ENCODE results near the gene ZP2. TPM values are rescaled to one million over a fixed set of nuclear protein-coding genes. Genes with fewer than 3 reads are reported as not detected.
"Not testable (repeated sequence)": the region's sequence is repeated elsewhere in the genome, so short reads cannot be mapped to it uniquely, and the experiment has no call there.

Gene ZP2
- total RNA-seq, 2 experiments from 2014 or later, result not detected

GRCh38 chr16:21179983-21180365 is 31.4 kb downstream of the ZP2 start:
- H3K27ac Mint-ChIP-seq, result no peak overlapping the region
- no peak overlapping the region for H3K4me3 Mint-ChIP-seq

DNA sequence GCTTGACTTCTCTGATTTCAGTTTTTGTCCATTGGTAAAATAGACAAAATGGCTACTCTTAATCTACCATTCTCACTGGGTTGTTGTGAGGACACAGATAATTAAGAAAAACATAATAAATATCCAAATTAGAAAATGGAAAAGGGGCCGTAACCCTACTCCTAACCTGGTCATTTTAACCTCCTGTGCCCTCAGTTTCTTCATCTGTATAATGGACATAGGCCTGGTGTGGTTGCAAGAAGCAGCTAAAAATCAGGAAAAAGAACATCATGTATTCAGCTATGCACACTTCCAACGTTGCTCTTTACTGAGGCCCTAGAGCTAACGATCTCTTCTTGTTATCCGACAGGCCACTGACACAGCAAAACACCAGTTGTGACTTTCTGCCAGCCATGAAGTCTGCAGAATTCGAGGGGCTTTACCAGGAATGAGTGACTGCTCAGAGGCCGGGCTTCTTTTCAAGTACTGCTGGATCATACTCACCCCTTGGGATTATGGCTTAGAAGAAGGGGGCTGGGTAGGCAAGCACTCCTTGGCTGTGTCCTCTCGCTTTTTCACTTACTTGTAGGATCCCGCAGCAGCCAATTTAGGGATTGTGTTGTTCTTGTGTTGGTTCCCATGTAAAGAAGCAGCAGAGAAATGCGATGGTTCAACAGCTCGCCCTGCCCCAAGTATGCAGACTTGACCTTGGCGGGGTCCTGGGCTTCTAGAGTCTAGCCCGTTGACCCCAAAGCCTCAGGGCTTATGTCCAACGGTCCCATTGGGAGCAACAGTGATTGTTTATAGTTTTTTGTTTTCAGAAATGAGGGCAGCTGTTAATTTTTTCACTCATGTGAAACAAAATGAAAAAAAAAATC is 32.0 kb downstream of the ZP2 start:
- Mint-ChIP-seq H3K36me3 (peaks cover 35% of the 10 kb centered on the region), H3K4me3 (no peak overlapping the region), H3K27me3 (no peaks in the 10 kb centered on the region), H3K27ac (no peak overlapping the region), H3K4me1 (no peaks in the 10 kb centered on the region), H3K9me3 (peaks cover under 1% of the 10 kb centered on the region)
- ATAC-seq (ENCODE audit: low read depth) (no peak), DNase-seq (no peak)
- POLR2A ChIA-PET, result no interaction called here

More at GRCh38 chr16:21179983-21180365, 31.4 kb downstream of the ZP2 start:
- H3K36me3 Mint-ChIP-seq, result peaks cover 39% of the 10 kb centered on the region
- H3K9me3 Mint-ChIP-seq, result peaks cover 3% of the 10 kb centered on the region
- ATAC-seq (ENCODE audit: low read depth), result no peak
- H3K4me1 Mint-ChIP-seq, result no peaks in the 10 kb centered on the region
- no peak for DNase-seq
- no peaks in the 10 kb centered on the region for H3K27me3 Mint-ChIP-seq
- POLR2A ChIA-PET, result no interaction called here

- Mint-ChIP-seq H3K27me3 (no peaks in the 10 kb centered on the region), H3K9me3 (no peaks in the 10 kb centered on the region), H3K4me3 (no peak overlapping the region), H3K27ac (no peak overlapping the region), H3K36me3 (peaks cover 27% of the 10 kb centered on the region), H3K4me1 (peaks cover 1% of the 10 kb centered on the region)
- DNase-seq (no peak), ATAC-seq (ENCODE audit: low read depth) (no peak)
- POLR2A ChIA-PET, result no interaction called here
Measured at GRCh38 chr16:21175397-21175796, 36.0 kb downstream of the ZP2 start.

GRCh38 chr16:21172650-21173049 is 38.7 kb downstream of the ZP2 start:
- Mint-ChIP-seq H3K4me3 (no peak overlapping the region), H3K27ac (no peak overlapping the region), H3K27me3 (no peaks in the 10 kb centered on the region), H3K4me1 (peaks cover 1% of the 10 kb centered on the region), H3K9me3 (no peaks in the 10 kb centered on the region), H3K36me3 (peaks cover 11% of the 10 kb centered on the region)
- POLR2A ChIA-PET, result no interaction called here
- DNase-seq (no peak), ATAC-seq (ENCODE audit: low read depth) (no peak)

DNA sequence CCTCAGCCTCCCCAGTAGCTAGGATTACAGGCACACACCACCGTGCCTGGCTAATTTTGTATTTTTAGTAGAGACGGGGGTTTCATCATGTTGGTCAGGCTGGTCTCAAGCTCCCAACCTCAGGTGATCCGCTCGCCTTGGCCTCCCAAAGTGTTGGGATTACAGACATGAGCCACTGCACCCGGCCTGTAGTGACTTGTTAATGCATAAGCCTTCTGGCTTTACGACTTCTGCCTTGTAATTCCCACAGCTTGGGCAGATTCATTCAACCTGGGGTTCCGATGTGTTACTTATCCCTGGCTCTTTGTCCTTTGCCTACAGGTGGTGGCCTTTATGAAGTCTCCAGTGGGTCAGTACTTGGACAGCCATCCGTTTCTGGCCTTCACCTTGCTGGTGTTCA is 41.3 kb downstream of the ZP2 start:
- peaks cover 11% of the 10 kb centered on the region for H3K36me3 Mint-ChIP-seq
- ATAC-seq (ENCODE audit: low read depth); H3K27ac Mint-ChIP-seq; H3K4me1 Mint-ChIP-seq; H3K9me3 Mint-ChIP-seq; H3K27me3 Mint-ChIP-seq; H3K4me3 Mint-ChIP-seq; DNase-seq: not testable (repeated sequence)
- POLR2A ChIA-PET, result interaction anchor here (1.2 kb wide), 1 partner anchor 11 kb away, joined by 4 read pairs; no protein-coding TSS in a partner anchor

DNA sequence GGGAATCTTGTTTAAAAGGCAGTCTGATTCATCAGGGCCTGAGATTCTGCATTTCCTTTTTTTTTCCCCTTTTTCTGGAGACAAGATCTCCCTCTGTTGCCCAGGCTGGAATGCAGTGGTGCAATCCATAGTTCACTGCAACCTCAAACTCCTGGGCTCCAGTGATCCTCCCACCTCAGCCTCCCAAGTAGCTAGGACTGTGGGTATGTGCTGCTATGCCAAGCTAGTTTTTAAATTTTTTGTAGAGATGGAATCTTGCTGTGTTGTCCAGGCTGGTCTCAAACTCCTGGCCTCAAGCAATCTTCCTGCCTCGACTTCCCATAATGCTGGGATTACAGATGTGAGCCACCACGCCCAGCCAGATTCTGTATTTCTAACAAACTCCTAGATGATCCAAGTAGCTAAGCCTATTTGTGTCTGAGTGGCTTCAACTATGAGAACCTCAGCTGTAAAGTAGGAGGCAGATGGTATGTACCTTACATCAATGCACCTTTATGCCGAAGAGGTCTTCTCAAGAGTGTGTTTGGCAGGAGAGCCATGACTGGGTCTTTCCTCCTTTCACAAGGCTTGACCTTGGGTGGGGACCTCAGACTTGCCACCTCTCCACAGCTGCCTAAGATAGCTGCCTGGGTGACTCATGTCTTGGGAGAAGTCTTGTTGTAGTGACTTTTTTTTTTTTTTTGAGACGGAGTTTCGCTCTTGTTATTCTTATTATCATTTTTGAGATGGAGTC is 42.0 kb downstream of the ZP2 start:
- H3K27me3 Mint-ChIP-seq, result no peaks in the 10 kb centered on the region
- peaks cover 14% of the 10 kb centered on the region for H3K36me3 Mint-ChIP-seq
- peaks cover 6% of the 10 kb centered on the region for H3K4me1 Mint-ChIP-seq
- no peak overlapping the region for H3K4me3 Mint-ChIP-seq
- POLR2A ChIA-PET, result interaction anchor here (1.2 kb wide), 1 partner anchor 10 kb away, joined by 4 read pairs; no protein-coding TSS in a partner anchor
- ATAC-seq (ENCODE audit: low read depth) (peak; percentile 18), DNase-seq (no peak)
- no peak overlapping the region for H3K27ac Mint-ChIP-seq
- no peaks in the 10 kb centered on the region for H3K9me3 Mint-ChIP-seq

- DNase-seq (no peak), ATAC-seq (ENCODE audit: low read depth) (no peak)
- Mint-ChIP-seq H3K27me3 (no peaks in the 10 kb centered on the region), H3K4me1 (peaks cover 6% of the 10 kb centered on the region), H3K9me3 (no peaks in the 10 kb centered on the region), H3K4me3 (no peak overlapping the region), H3K27ac (no peak overlapping the region), H3K36me3 (peaks cover 13% of the 10 kb centered on the region)
- POLR2A ChIA-PET, result interaction anchor here (1.1 kb wide), 1 partner anchor 9 kb away, joined by 6 read pairs; the partner anchor contains the start of gene LDAF1
Measured at GRCh38 chr16:21167929-21168602, 43.3 kb downstream of the ZP2 start.

GRCh38 chr16:21167360-21167759 is 44.0 kb downstream of the ZP2 start:
- no peaks in the 10 kb centered on the region for H3K9me3 Mint-ChIP-seq
- peaks cover 7% of the 10 kb centered on the region for H3K4me1 Mint-ChIP-seq
- H3K27me3 Mint-ChIP-seq, result no peaks in the 10 kb centered on the region
- no peak for DNase-seq
- peaks cover 12% of the 10 kb centered on the region for H3K36me3 Mint-ChIP-seq
- no peak for ATAC-seq (ENCODE audit: low read depth)
- H3K4me3 Mint-ChIP-seq, result no peak overlapping the region
- no peak overlapping the region for H3K27ac Mint-ChIP-seq
- POLR2A ChIA-PET, result interaction anchor here (1.1 kb wide), 1 partner anchor 8 kb away, joined by 6 read pairs; the partner anchor contains the start of gene LDAF1

- peaks cover 7% of the 10 kb centered on the region for H3K4me1 Mint-ChIP-seq
- H3K36me3 Mint-ChIP-seq, result peaks cover 12% of the 10 kb centered on the region
- DNase-seq (no peak), ATAC-seq (ENCODE audit: low read depth) (no peak)
- POLR2A ChIA-PET, result no interaction called here
- H3K27me3 Mint-ChIP-seq, result no peaks in the 10 kb centered on the region
- H3K9me3 Mint-ChIP-seq, result no peaks in the 10 kb centered on the region
- no peak overlapping the region for H3K4me3 Mint-ChIP-seq
- H3K27ac Mint-ChIP-seq, result no peak overlapping the region
Measured at GRCh38 chr16:21166561-21166961, 44.8 kb downstream of the ZP2 start.

- no peak for ATAC-seq (ENCODE audit: low read depth)
- Mint-ChIP-seq H3K4me1 (peaks cover 7% of the 10 kb centered on the region), H3K36me3 (peaks cover 11% of the 10 kb centered on the region), H3K9me3 (no peaks in the 10 kb centered on the region), H3K4me3 (no peak overlapping the region), H3K27ac (no peak overlapping the region), H3K27me3 (no peaks in the 10 kb centered on the region)
- POLR2A ChIA-PET, result no interaction called here
- no peak for DNase-seq
Measured at GRCh38 chr16:21164521-21165168, 46.7 kb downstream of the ZP2 start.

DNA sequence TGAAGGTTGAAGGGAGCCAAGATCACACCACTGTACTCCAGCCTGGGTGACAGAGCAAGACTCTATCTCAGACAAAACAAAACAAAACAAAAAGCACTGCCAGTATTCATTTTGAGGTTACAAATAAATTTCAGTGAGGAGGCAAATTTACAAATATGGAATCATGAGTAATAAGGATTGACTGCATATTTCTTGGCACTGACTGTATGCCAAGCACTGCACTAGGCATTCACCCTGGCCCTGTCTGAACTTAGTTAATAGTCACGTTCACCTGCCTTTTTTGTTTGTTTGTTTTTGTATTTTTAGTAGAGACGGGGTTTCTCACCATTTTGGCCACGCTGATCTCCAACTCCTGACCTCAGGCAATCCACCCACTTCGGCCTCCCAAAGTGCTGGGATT is 47.8 kb downstream of the ZP2 start:
- POLR2A ChIA-PET, result no interaction called here
- Mint-ChIP-seq H3K4me3 (no peak overlapping the region), H3K27me3 (no peaks in the 10 kb centered on the region), H3K4me1 (peaks cover 7% of the 10 kb centered on the region), H3K27ac (no peak overlapping the region), H3K36me3 (peaks cover 11% of the 10 kb centered on the region), H3K9me3 (no peaks in the 10 kb centered on the region)
- no peak for DNase-seq
- no peak for ATAC-seq (ENCODE audit: low read depth)

DNA sequence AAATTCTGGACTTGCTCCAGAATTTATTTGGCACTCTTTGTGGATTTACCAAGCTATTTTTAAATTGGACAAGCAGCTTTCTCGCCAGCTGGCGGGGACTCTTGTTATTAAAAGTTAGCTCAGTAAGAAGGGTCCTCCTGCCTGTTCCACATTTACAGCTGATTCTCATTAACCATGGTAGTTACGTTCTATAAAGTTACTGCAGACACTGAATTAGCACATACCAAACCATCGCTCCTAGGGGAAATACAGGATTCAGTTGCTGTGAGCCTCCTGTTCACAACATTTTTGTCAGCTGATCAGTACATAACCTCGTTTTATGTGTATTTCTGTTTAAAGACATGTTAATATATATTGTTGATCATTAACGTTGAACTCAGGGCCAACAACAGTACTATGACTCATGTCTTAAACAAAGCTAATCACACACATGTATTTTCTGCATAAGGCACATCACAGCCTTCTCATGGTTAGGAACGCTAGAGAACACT is 48.7 kb downstream of the ZP2 start:
- DNase-seq (no peak), ATAC-seq (ENCODE audit: low read depth) (no peak)
- H3K36me3 Mint-ChIP-seq, result peaks cover 11% of the 10 kb centered on the region
- no peak overlapping the region for H3K27ac Mint-ChIP-seq
- POLR2A ChIA-PET, result no interaction called here
- no peak overlapping the region for H3K4me3 Mint-ChIP-seq
- H3K9me3 Mint-ChIP-seq, result no peaks in the 10 kb centered on the region
- H3K4me1 Mint-ChIP-seq, result peaks cover 10% of the 10 kb centered on the region
- H3K27me3 Mint-ChIP-seq, result no peaks in the 10 kb centered on the region

GRCh38 chr16:21161211-21161610 is 50.2 kb downstream of the ZP2 start:
- Mint-ChIP-seq H3K9me3 (no peaks in the 10 kb centered on the region), H3K27ac (no peak overlapping the region), H3K4me1 (peaks cover 10% of the 10 kb centered on the region), H3K27me3 (no peaks in the 10 kb centered on the region), H3K36me3 (peaks cover 9% of the 10 kb centered on the region), H3K4me3 (no peak overlapping the region)
- DNase-seq (no peak), ATAC-seq (ENCODE audit: low read depth) (no peak)
- POLR2A ChIA-PET, result no interaction called here
